Right cardiac atrium (tissue), 5 donors: Measurements from ENCODE around the gene DDX47. TPM values are rescaled to one million over a fixed set of nuclear protein-coding genes. Genes with fewer than 3 reads are reported as not detected.
"Not testable (repeated sequence)": the region's sequence is repeated elsewhere in the genome, so short reads cannot be mapped to it uniquely, and the experiment has no call there.

ENCODE experiments used
- ATAC-seq, 2 donors: fragments of 200-7000 bp; cut with Tn5 transposase; one replicate each; pipeline versions ENCODE4 v1.8.0 to v1.9.1; 2020; ENCODE audit warnings: moderate library complexity in 2 of 2, mild to moderate bottlenecking in 1 of 2
- DNase-seq, 3 donors: peaks; one replicate each; pipeline ENCODE4 v3.0.0-alpha.2; 2020
- H3K27ac ChIP-seq: one replicate; pipeline ENCODE4 v1.5.1; 2013; ENCODE audit warnings: mild to moderate bottlenecking, low read length, control low read depth, moderate library complexity
- H3K27me3 ChIP-seq: one replicate; pipeline ENCODE4 v1.6.1; 2013; ENCODE audit not compliant: control insufficient read depth, insufficient read depth
- H3K4me1 ChIP-seq: one replicate; pipeline ENCODE4 v1.6.1; 2013; ENCODE audit warnings: low read length; ENCODE audit not compliant: control insufficient read depth, insufficient read depth
- H3K4me3 ChIP-seq: one replicate; pipeline ENCODE4 v1.5.1; 2013; ENCODE audit warnings: low read length, control low read depth
- H3K9me3 ChIP-seq: one replicate; pipeline ENCODE4 v1.6.1; 2013; ENCODE audit warnings: low read length; ENCODE audit not compliant: control insufficient read depth
- WGBS: extraction: QIAGEN DNeasy Blood & Tissue Kit; methylation state at CpG from one replicate; pipeline ENCODE4 v1.1.7; 2013; 5-methylcytosine and 5-hydroxymethylcytosine counted together
- intact Hi-C, 4 donors: fragments of 100-400 bp; cut with DNase I; formaldehyde crosslinking; loops; one replicate each; pipeline versions ENCODE4 v1.11.0 to v1.14.0; 2022 to 2023
- polyA plus RNA-seq: library from polyadenylated mRNA; stranded (reverse); fragments of 200-250 nt; gene quantifications from one replicate; pipeline ENCODE4 v1.2.3, GENCODE V29; 2013
- total RNA-seq, 4 donors: library from RNA; stranded (reverse); fragmentation: NEBNext Ultra II Directional; extraction: Animal tissue kit (Norgen Biotek cat#: 25700); gene quantifications; one replicate each; pipeline ENCODE4 v1.2.1, GENCODE V29; 2021
- donor health status: healthy with polysubstance abuse.
- donor health status: DM: no; HTN: yes; CAD: no.
- donor health status: DM: no; HTN: no; CAD: no.
- donor health status: DM: no; HTN: yes; CAD: no; lungs with severe emphysema.
- donor health status: DM: yes; HTN: yes; CAD: no.

Gene DDX47
- total and polyA plus RNA-seq, 5 donors, result 23.0 to 33.3 (median 32.1) TPM

- H3K4me1 ChIP-seq, H3K27me3 ChIP-seq, intact Hi-C loops, H3K4me3 ChIP-seq, H3K9me3 ChIP-seq, ATAC-seq, DNase-seq, H3K27ac ChIP-seq: not testable (repeated sequence)
- 93% methylated on average over 13 of the region's 13 CpGs for WGBS
Observed at GRCh38 chr12:12841428-12841827, 28.3 kb downstream of the DDX47 start.

GRCh38 chr12:12845794-12846243 is 32.7 kb downstream of the DDX47 start:
- no peaks in the 10 kb centered on the region for H3K9me3 ChIP-seq

DNA sequence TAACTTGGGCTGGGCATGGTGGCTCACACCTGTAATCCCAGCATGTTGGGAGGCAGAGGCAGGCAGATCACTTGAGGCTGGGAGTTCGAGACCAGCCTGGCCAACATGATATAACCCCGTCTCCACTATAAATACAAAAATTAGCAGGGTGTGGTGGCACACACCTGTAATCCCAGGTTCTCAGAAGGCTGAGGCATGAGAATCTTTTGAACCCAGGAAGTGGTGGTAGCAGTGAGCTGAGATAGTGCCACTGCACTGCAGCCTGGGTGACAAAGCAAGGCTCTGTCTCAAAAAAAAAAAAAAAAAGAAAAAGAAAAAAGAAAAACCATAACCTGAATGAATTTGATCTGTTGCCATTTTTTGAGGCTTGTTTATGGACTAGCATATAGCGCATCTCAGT is 33.6 kb downstream of the DDX47 start:
- H3K27me3 ChIP-seq, DNase-seq, intact Hi-C loops, H3K9me3 ChIP-seq, ATAC-seq, H3K4me3 ChIP-seq, H3K4me1 ChIP-seq, H3K27ac ChIP-seq: not testable (repeated sequence)
- WGBS, result 98% methylated on average over 3 of the region's 3 CpGs

More at GRCh38 chr12:12845794-12846243, 32.7 kb downstream of the DDX47 start:
- Histone ChIP-seq H3K27ac (no peak overlapping the region), H3K27me3 (no peaks in the 10 kb centered on the region), H3K4me1 (no peaks in the 10 kb centered on the region), H3K4me3 (no peak overlapping the region)
- DNase-seq (no peak), ATAC-seq (no peak)
- 88% methylated on average over 4 of the region's 4 CpGs for WGBS
- intact Hi-C loops, result no loop called here

DNA sequence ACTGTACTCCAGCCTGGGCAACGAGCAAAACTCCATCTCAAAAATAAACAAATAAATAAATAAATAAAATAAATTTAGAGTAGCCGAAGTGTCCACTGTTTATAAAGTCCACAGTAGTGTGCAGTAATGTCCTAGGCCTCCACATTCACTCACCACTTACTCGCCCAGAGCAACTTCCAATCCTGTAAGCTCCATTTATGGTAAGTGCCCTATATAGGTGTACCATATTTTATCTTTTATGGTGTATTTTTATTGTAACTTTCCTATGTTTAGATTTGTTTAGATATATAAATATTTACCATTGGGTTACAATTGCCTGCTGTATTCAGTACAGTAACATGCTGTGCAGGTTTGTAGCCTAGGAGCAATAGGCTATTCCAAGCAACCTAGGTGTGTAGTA is 40.3 kb downstream of the DDX47 start:
- intact Hi-C loops, result no loop called here
- Histone ChIP-seq H3K27me3 (no peaks in the 10 kb centered on the region), H3K4me3 (no peak overlapping the region), H3K4me1 (no peaks in the 10 kb centered on the region), H3K27ac (no peak overlapping the region), H3K9me3 (no peaks in the 10 kb centered on the region)
- ATAC-seq (no peak), DNase-seq (no peak)
- WGBS, result 63% methylated on average over 3 of the region's 3 CpGs

DNA sequence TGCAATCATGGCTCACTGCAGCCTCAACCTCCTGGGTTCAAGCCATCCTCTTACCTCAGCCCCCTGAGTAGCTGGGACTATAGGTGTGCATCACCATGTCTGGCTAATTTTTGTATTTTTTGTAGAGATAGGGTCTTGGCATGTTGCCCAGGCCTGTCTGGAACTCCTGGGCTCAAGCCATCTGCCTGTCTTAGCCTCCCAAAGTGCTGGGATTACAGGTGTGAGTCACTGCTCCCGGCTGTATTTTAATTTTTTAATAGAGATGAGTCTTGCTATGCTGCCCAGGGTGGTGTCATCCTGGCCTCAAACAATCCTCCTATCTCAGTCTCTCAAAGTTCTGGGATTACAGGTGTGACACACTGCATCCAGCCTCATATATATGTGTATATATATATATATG is 46.5 kb downstream of the DDX47 start:
- Histone ChIP-seq H3K27me3 (no peaks in the 10 kb centered on the region), H3K27ac (no peak overlapping the region), H3K4me1 (no peaks in the 10 kb centered on the region), H3K4me3 (no peak overlapping the region), H3K9me3 (no peaks in the 10 kb centered on the region)
- 74% methylated on average over 1 of the region's 1 CpG for WGBS
- intact Hi-C loops, result no loop called here
- DNase-seq, result no peak
- ATAC-seq, result no peak

DNA sequence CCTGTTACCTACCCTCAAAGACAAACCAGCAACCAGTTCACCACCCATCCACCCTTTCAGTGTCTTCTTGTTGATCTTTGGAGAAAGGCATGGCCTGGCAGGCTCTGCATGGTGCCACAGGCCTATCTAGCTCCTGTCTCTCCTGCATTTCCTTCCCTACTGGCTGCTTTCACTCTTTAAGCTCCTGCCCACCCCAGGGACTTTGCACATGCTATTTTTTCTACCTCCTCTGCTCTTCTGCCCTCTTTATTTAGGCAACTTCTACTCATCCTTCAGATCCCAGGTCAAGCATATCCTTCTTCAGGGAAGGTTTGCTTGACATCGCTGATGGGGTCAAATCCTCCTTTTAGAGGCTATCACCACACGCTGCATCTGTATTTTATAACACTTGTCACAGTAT is 51.1 kb downstream of the DDX47 start:
- ATAC-seq, result no peak
- H3K27me3 ChIP-seq, result no peaks in the 10 kb centered on the region
- DNase-seq, result no peak
- intact Hi-C loops, result no loop called here
- WGBS, result over 99% methylated on average over 2 of the region's 2 CpGs
- H3K27ac ChIP-seq, result no peak overlapping the region
- H3K4me3 ChIP-seq, result no peak overlapping the region
- no peaks in the 10 kb centered on the region for H3K9me3 ChIP-seq
- no peaks in the 10 kb centered on the region for H3K4me1 ChIP-seq

GRCh38 chr12:12868477-12869235 is 55.5 kb downstream of the DDX47 start:
- Histone ChIP-seq H3K9me3 (no peaks in the 10 kb centered on the region), H3K27me3 (no peaks in the 10 kb centered on the region), H3K27ac (no peak overlapping the region), H3K4me3 (no peak overlapping the region), H3K4me1 (no peaks in the 10 kb centered on the region)
- intact Hi-C loops, result no loop called here
- ATAC-seq (no peak), DNase-seq (no peak)
- WGBS, result 94% methylated on average over 3 of the region's 3 CpGs

DNA sequence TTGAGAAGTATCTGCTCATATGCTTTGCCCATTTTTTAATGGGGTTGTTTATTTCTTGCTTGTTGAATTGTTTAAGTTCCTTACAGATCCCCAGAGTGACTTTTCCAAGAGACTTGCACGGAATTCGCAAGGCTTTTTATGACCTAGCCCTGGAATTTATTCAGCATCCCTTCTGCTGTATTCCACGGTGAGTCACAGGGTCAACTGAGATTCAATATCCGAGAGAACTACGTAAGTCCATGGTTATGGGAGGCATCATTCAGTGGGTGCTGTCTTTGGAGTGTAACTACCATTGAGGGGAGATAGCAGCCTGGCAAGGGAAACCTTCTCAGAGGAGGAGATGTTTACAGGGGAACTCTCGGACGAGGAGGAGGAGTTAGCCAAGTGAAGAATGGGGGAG is 57.3 kb downstream of the DDX47 start:
- 89% methylated on average over 7 of the region's 7 CpGs for WGBS

GRCh38 chr12:12871587-12872138 is 58.5 kb downstream of the DDX47 start:
- Histone ChIP-seq H3K27ac (no peak overlapping the region), H3K4me3 (no peak overlapping the region), H3K4me1 (no peaks in the 10 kb centered on the region), H3K27me3 (no peaks in the 10 kb centered on the region), H3K9me3 (no peaks in the 10 kb centered on the region)
- intact Hi-C loops, result no loop called here
- ATAC-seq (no peak), DNase-seq (no peak)
- WGBS, result 91% methylated on average over 6 of the region's 6 CpGs

More for the DNA sequence above, 57.3 kb downstream of the DDX47 start:
- Histone ChIP-seq H3K4me3 (no peak overlapping the region), H3K27ac (no peak overlapping the region), H3K4me1 (no peaks in the 10 kb centered on the region), H3K27me3 (no peaks in the 10 kb centered on the region), H3K9me3 (no peaks in the 10 kb centered on the region)
- no peak for DNase-seq
- intact Hi-C loops, result no loop called here
- no peak for ATAC-seq

- DNase-seq (no peak), ATAC-seq (peak in 1 of 2 donors; percentile 60)
- H3K4me3 ChIP-seq, result no peak overlapping the region
- 73% methylated on average over 10 of the region's 10 CpGs for WGBS
- no peaks in the 10 kb centered on the region for H3K9me3 ChIP-seq
- H3K4me1 ChIP-seq, result no peaks in the 10 kb centered on the region
- H3K27me3 ChIP-seq, result no peaks in the 10 kb centered on the region
- no peak overlapping the region for H3K27ac ChIP-seq
- intact Hi-C loops, result no loop called here
Observed at GRCh38 chr12:12872139-12872933, 59.2 kb downstream of the DDX47 start.

DNA sequence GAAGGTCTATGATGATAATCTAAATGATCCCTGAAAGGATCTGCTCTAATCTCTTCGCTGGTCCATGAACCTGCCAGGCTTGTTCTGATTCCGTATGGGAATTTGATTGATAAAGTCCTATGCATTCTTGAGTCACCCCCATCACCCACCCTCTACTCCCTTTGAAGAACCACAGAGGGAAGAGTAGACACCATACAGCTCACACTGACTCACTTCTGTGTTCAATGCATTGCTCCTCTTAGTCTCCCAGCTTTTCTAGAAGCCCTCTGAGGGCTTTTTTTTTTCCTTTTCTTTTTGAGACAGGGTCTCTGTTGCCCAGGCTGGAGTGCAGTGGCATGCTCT is 59.8 kb downstream of the DDX47 start:
- no peak overlapping the region for H3K27ac ChIP-seq
- intact Hi-C loops, result no loop called here
- H3K4me3 ChIP-seq, result no peak overlapping the region
- H3K9me3 ChIP-seq, result no peaks in the 10 kb centered on the region
- H3K4me1 ChIP-seq, result no peaks in the 10 kb centered on the region
- no peak for ATAC-seq
- no peaks in the 10 kb centered on the region for H3K27me3 ChIP-seq
- no peak for DNase-seq
- WGBS, result 96% methylated on average over 2 of the region's 2 CpGs
